GM18951 (cell line): Measurements from ENCODE around the gene PROX2.

Source experiments
- POLR2A ChIP-seq: IDR thresholded peaks from 4 replicates; pipeline ENCODE4 v1.6.1; 2011; ENCODE audit warnings: mild to moderate bottlenecking; ENCODE audit not compliant: insufficient read length, insufficient read depth; ENCODE audit errors: extremely low read depth
- in situ Hi-C: fragments of 300-500 bp; cut with MboI; formaldehyde crosslinking; loops from one replicate; pipeline ENCODE4 v1.12.0; 2022; ENCODE audit warnings: low sequenced_read_pairs, mixed read lengths, inconsistent platforms; ENCODE audit not compliant: unreplicated experiment

PROX2 gene, protein sequence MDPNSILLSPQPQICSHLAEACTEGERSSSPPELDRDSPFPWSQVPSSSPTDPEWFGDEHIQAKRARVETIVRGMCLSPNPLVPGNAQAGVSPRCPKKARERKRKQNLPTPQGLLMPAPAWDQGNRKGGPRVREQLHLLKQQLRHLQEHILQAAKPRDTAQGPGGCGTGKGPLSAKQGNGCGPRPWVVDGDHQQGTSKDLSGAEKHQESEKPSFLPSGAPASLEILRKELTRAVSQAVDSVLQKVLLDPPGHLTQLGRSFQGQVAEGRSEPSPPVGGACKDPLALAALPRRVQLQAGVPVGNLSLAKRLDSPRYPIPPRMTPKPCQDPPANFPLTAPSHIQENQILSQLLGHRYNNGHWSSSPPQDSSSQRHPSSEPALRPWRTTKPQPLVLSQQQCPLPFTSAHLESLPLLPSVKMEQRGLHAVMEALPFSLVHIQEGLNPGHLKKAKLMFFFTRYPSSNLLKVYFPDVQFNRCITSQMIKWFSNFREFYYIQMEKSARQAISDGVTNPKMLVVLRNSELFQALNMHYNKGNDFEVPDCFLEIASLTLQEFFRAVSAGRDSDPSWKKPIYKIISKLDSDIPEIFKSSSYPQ

DNA sequence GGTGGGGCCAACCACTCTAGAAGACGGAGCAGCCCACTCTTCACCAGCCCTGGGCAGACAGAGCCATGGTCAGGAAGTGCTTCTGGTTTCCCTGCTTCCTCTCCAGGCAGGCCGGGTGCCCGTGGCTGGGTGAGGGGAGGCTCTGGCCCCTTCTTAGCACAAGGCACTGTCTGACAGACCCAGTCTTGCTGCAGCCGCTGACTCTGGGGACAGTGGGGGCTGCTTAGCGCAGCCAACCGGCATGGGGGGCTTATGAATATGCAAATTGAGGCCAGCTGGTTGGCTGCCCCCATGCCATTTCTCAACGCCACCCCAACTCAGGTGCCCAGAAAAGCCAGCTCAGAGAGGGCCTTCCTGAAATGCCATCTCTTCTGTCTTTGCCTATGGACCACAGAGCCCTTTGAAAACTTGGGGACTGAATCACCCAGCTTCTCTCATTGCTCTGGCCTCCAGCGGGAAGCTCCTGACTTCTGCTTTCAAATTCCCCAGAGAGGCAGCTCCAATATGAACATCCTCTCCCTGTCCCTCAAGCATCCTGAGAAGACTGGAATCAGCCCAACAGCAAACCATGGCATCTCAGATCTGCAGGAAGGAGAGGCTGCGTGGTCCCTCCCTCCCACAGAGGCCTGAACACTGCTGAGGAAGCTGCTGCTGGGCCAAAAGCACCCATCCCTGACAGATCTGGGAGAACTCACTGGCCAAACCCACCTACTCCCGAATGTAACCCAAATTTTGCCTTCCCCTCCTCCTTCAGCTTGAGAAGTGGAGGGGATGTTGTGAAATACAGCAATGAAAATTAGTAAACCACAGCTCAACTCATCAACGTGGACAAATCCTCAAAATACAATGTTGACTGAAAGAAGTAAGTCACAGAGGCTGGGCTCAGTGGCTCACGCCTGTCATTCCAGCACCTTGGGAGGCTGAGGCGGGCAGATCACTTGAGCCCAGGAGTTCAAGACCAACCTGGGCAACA is at the start of gene PROX2:
Gene PROX2, minus strand, starts transcription at position 205 of the 973 bp plus-strand sequence. CDS start 12,311 bp downstream, outside the sequence.
- in situ Hi-C loops, result no loop called here
- TF ChIP-seq POLR2A, result no peak

DNA sequence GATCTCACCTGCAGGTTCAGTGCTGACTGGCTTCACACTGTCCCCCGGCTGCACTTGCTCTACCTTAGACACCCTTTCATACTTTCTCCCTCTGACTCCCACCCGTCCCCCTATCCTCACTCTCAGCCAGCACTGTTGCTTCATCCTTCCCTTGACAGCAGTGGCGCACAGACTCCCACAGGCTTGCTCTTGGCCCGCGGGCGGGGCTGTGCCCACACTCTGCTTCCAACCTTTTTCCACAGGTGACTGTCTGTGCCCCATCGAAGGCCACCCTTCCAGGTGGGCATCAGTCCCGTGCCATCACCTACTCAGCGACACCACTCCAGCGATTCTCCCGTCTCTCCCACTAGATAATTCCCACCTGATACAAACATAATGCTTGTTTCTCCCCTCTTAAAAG is 48.1 kb upstream of the PROX2 start:
- in situ Hi-C loops, result loop anchor here (25.0 kb wide), 1 partner anchor 363 kb away; the partner anchor contains the start of gene FOS
- TF ChIP-seq POLR2A, result no peak

- in situ Hi-C loops, result loop anchor here (25.0 kb wide), 1 partner anchor 364 kb away; the partner anchor contains the start of gene FOS
- TF ChIP-seq POLR2A, result peak; percentile 55
Observed at GRCh38 chr14:74922752-74923401, 46.9 kb upstream of the PROX2 start, which contains the start of gene RPS6KL1. Gene RPS6KL1 (minus strand): TSS chr14:74923260. CDS start chr14:74921541, 1,719 bp downstream.

DNA sequence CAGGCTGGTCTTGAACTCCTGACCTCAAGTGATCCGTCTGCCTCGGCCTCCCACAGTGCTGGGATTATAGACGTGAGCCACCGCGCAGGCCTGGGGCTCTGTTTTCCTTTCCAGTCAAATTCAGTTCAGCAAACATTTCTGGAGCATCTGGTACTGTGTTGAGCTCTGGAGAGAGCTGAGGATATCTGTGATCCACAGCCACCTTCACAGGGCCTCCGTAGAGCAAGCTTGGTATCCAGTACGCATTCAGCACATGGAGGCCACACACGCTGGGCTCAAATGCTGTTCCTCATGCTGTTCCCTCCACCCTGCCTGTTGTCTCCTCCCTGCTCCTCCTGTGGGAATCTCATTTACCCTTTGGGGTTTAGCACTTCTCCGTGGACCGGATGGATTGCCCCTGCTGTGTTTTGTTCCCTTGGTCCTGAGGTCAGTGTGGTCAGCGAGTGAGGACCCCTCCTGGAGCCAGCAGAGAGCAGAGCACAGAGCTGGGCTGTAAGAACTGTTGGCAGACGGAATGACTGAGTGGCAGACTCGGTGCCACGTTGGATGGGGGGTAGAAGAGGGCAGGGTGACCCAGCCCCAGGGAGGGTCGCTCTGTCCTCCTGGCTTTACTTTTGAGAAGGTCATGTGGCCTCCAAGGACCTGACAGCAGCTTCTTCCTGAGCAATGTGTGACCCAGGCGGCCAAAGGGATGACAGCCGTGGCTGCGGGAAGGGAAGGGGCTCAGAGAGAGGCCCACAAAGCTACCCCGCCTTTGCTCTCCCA is 46.2 kb upstream of the PROX2 start:
- in situ Hi-C loops, result loop anchor here (25.0 kb wide), 1 partner anchor 365 kb away; the partner anchor contains the start of gene FOS
- TF ChIP-seq POLR2A, result no peak

DNA sequence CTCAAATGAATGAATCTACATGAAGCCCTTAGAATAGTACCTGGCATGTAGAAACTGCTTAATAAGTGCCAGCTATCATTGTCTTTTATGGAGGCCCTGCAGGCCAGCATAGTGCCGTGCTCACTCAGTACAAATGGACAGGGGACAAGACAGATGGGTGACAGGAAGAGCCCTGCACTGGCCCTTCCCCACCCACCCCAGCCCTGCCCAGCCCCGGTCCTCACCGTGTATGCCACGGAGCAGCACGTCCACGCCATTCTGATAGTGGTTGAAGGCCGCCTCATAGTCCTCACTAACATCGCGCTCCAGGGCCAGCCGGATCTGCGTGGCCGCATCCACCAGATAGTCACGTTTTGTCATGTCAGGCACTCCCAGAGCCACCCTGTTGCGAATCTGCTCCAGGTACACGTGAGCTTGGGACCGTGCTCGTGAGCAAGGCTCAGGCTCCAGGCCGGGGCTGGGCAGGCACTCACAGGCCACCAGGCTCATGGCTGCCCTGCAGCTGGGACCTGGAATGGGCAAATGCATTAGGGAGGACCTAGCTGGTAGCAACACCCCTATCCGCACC is 45.2 kb upstream of the PROX2 start:
- in situ Hi-C loops, result loop anchor here (25.0 kb wide), 1 partner anchor 366 kb away; the partner anchor contains the start of gene FOS
- no peak for TF ChIP-seq POLR2A

DNA sequence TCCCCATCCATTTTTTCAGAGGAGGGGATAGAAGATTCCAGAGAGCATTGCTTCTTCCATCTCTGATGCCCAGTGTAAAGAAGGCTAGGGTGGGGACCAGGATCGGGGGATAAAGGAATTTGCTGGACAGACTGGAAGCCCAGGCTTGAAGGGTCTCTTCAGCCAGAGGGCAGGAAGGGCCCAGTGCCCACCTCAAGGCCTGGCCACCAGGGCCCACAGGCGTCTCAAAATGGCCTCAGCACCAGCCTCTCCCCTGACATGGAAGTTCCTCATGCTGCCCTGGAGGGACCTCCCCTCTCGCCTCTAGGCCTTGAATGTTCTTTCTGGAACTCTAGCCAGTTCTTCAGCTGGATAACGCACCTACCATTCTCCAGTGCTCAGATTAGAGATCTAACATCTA is 44.3 kb upstream of the PROX2 start:
- no peak for TF ChIP-seq POLR2A
- in situ Hi-C loops, result loop anchor here (25.0 kb wide), 1 partner anchor 367 kb away; the partner anchor contains the start of gene FOS

DNA sequence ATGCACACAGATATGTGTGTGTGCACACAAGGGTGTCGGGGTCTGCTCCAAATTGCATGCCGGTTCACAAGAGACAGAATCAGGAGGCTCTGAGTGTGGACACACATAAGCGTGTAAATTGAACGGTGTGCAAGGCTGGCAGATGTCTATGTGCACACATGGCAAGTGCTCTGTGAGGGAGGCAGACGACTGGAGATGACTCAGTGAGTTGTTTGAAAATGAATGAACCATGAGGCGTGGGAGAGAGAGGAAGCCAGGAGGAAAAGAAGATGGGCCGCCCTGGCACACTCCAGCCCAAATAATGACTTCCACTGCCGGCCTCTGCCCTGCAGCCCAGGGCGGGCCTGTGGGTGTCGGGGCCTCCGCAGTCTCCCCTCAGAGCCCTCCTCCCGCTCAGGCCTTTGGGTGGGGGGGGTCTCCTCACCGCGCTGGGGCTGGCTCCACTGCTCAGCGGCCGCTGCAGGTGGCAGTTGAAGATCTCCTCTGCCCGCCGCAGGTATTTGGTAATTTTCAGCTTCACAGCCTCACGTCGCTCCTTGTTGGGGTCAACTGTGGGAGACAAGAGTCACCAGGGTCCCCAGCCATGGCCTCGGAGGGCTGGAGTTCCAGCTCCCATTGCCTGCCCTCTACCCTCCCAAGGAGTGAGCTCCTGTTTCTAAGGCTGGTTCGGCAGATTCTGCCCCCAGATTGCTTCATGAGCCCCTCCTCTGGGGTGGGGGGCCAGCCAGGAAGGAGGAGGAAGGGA is 43.6 kb upstream of the PROX2 start:
- in situ Hi-C loops, result loop anchor here (25.0 kb wide), 1 partner anchor 368 kb away; the partner anchor contains the start of gene FOS

DNA sequence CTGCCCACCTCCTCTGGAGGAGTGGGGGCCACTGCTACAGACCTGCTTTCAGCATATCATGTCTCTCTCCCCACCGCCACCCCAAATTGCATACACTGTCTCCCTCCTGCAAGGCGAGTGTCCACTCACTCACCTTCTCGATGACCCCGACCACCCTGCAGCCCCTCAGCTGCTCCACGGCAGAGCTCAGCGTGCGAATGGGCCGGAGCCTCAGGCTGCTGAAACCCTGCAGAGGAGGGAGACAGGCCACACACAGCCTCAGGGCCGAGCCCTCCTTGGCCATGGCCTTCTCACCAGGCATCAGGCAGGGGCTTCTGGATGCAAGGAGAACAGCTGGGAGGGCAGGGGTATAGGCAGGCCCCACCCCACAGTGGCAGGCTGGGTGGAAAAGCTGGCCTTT is 42.4 kb upstream of the PROX2 start:
- in situ Hi-C loops, result loop anchor here (25.0 kb wide), 1 partner anchor 369 kb away; the partner anchor contains the start of gene FOS

More for the DNA sequence above, 43.6 kb upstream of the PROX2 start:
- TF ChIP-seq POLR2A, result no peak

DNA sequence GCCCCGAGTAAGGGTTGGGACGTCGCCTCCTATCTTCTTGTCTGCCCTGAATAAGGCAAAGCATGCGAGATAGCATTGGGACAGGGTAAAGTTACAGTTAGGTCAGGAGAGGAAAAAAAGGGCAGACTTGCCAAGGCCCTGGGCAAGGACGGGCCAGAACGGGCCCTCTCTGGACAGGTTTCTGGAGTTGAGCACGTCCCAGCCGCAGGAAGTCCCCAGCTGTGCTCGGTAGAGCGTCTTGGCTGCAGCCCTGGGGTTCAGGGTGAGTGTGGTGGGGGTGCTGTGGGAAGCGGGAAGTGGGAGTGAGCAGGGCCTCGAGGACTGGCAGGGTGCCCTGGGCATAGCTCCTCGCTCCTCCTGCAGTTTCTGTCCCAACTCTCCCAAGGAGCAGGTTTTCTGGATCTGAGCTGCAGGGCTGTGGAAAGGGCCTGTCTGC is 41.7 kb upstream of the PROX2 start:
- TF ChIP-seq POLR2A, result no peak
- in situ Hi-C loops, result loop anchor here (25.0 kb wide), 1 partner anchor 370 kb away; the partner anchor contains the start of gene FOS

More for the DNA sequence above, 42.4 kb upstream of the PROX2 start:
- TF ChIP-seq POLR2A, result no peak

- in situ Hi-C loops, result loop anchor here (25.0 kb wide), 1 partner anchor 370 kb away; the partner anchor contains the start of gene FOS
- no peak for TF ChIP-seq POLR2A
Observed at GRCh38 chr14:74917178-74917543, 41.2 kb upstream of the PROX2 start.
